ENCODE data around the gene ZNF827.

Gene ZNF827

GRCh38 chr4:145928748-145929147 lies 9.9 kb downstream of the ZNF827 start:
- in situ Hi-C loops (cut with MboI; ENCODE audit: low pct_unique_long_range_greater_than_20kb, low sequenced_read_pairs, unreplicated experiment) = no loop called here
- no peak for DNase-seq (ENCODE audit: low spot score)
- TF ChIP-seq, protein P1, sequence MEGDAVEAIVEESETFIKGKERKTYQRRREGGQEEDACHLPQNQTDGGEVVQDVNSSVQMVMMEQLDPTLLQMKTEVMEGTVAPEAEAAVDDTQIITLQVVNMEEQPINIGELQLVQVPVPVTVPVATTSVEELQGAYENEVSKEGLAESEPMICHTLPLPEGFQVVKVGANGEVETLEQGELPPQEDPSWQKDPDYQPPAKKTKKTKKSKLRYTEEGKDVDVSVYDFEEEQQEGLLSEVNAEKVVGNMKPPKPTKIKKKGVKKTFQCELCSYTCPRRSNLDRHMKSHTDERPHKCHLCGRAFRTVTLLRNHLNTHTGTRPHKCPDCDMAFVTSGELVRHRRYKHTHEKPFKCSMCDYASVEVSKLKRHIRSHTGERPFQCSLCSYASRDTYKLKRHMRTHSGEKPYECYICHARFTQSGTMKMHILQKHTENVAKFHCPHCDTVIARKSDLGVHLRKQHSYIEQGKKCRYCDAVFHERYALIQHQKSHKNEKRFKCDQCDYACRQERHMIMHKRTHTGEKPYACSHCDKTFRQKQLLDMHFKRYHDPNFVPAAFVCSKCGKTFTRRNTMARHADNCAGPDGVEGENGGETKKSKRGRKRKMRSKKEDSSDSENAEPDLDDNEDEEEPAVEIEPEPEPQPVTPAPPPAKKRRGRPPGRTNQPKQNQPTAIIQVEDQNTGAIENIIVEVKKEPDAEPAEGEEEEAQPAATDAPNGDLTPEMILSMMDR (IDR thresholded peaks at IDR 0.05; ENCODE audit: extremely low read depth, insufficient read depth, missing control alignments) = no peak

GRCh38 chr4:145927030-145927429 lies 11.6 kb downstream of the ZNF827 start:
- TF ChIP-seq, protein P1 (IDR thresholded peaks at IDR 0.05; ENCODE audit: extremely low read depth, insufficient read depth, missing control alignments) = no peak
- DNase-seq (ENCODE audit: low spot score) = no peak
- in situ Hi-C loops (cut with MboI; ENCODE audit: low pct_unique_long_range_greater_than_20kb, low sequenced_read_pairs, unreplicated experiment) = no loop called here

DNA sequence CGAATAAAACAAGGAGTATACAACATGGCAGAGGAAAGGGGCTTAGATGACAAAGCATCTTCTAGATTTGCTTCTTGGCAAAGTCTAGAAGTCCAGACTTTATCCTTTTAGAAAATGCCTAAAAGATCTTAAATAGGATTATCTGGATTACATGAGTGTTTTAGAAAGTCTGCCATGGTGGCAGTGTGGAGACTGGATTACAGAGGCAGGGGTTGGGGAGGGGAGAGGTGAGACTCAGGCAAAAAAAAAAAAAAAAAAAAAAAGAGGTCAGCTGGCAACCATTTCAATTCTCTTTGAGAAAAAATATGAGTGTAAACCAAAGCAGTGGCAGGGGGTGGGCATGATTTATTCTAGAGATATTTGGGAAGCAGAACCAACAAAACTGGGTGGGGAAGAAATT lies 17.4 kb downstream of the ZNF827 start:
- in situ Hi-C loops (cut with MboI; ENCODE audit: low pct_unique_long_range_greater_than_20kb, low sequenced_read_pairs, unreplicated experiment) = no loop called here
- TF ChIP-seq, protein P1 (IDR thresholded peaks at IDR 0.05; ENCODE audit: extremely low read depth, insufficient read depth, missing control alignments) = no peak
- DNase-seq (ENCODE audit: low spot score) = no peak

DNA sequence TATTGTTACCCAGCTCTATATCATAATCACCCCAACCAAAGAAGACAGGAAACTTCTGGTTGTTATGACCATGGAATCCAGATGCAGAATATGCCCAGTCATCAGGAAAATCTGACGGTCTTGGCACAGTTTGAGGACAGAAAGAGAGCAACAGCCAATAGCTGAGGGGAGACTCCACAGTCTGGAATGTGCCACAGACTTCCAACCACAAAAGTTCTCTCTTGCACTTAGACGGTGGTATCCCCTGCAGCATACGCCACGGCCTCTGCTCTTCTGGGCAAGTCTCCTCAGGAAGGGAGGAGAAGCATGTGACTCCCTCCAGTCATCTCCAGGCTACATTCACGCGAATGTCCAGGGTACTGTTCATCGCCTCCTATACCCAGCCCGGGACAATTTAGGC lies 18.4 kb downstream of the ZNF827 start:
- TF ChIP-seq, protein P1 (IDR thresholded peaks at IDR 0.05; ENCODE audit: extremely low read depth, insufficient read depth, missing control alignments) = no peak
- DNase-seq (ENCODE audit: low spot score) = no peak
- in situ Hi-C loops (cut with MboI; ENCODE audit: low pct_unique_long_range_greater_than_20kb, low sequenced_read_pairs, unreplicated experiment) = no loop called here

DNA sequence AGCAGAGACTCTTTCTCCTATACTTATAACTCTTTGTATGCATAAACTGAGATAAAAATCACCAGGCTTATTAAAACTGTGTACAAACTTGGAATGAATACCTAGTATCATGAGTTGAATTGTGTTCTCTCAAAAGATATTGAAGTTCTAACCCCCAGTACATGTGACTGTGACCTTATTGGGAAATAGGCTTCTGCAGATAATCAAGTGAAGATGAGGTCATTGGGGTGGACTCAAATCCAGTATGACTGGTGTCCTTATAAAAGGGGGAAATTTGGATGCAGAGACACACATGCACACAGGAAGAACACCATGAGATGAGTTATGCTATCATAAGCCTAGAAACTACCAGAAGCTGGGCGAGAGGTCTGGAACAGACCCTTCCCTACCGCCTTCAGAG lies 26.2 kb downstream of the ZNF827 start:
- in situ Hi-C loops (cut with MboI; ENCODE audit: low pct_unique_long_range_greater_than_20kb, low sequenced_read_pairs, unreplicated experiment) = no loop called here
- TF ChIP-seq, protein P1 (IDR thresholded peaks at IDR 0.05; ENCODE audit: extremely low read depth, insufficient read depth, missing control alignments) = no peak

GRCh38 chr4:145909773-145910172 lies 28.9 kb downstream of the ZNF827 start:
- TF ChIP-seq, protein P1 (IDR thresholded peaks at IDR 0.05; ENCODE audit: extremely low read depth, insufficient read depth, missing control alignments) = no peak
- in situ Hi-C loops (cut with MboI; ENCODE audit: low pct_unique_long_range_greater_than_20kb, low sequenced_read_pairs, unreplicated experiment) = no loop called here
- DNase-seq (ENCODE audit: low spot score) = no peak

More for the DNA sequence above, 26.2 kb downstream of the ZNF827 start:
- no peak for DNase-seq (ENCODE audit: low spot score)

DNA sequence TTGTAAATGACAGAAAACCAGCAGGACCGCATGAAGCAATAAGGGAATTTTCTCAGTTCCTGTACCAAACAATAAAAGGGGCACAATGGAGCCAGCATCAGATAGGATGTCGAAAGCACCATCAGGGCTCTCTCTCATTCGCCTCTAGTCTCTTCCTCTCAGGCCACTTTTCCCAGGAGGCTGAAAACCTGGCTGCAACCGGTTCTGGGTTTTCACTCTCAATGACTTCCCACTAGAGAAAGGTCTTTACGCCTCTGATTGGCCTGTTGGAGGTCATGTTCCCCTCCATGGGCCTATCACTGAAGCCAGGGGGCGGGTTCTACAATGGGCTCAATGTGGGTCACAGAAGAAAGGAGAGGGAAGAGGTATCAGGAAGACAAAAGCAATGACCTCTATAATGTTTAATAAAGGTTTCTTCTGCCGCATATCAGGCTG lies 29.3 kb downstream of the ZNF827 start:
- DNase-seq (ENCODE audit: low spot score) = no peak
- TF ChIP-seq, protein P1 (IDR thresholded peaks at IDR 0.05; ENCODE audit: extremely low read depth, insufficient read depth, missing control alignments) = no peak
- in situ Hi-C loops (cut with MboI; ENCODE audit: low pct_unique_long_range_greater_than_20kb, low sequenced_read_pairs, unreplicated experiment) = no loop called here
